Muscle of leg (tissue), 11 donors: Measurements from ENCODE around the gene DENND4A. TPM values are rescaled to one million over a fixed set of nuclear protein-coding genes. Genes with fewer than 3 reads are reported as not detected.

ENCODE experiments used
- DNase-seq: peaks from one replicate; pipeline ENCODE4 v3.0.0; 2013
- H3K27ac ChIP-seq: one replicate; pipeline ENCODE4 v1.5.1; 2013; ENCODE audit warnings: mild to moderate bottlenecking, low read length, control low read depth
- H3K27me3 ChIP-seq: one replicate; pipeline ENCODE4 v1.6.1; 2013; ENCODE audit warnings: low read length; ENCODE audit not compliant: control insufficient read depth, insufficient read depth
- H3K36me3 ChIP-seq: one replicate; pipeline ENCODE4 v1.6.1; 2013; ENCODE audit warnings: low read length; ENCODE audit not compliant: control insufficient read depth, insufficient read depth
- H3K4me1 ChIP-seq: one replicate; pipeline ENCODE4 v1.6.1; 2013; ENCODE audit warnings: low read length; ENCODE audit not compliant: control insufficient read depth, insufficient read depth
- H3K4me3 ChIP-seq: one replicate; pipeline ENCODE4 v1.5.1; 2013; ENCODE audit warnings: low read length, control low read depth
- H3K9me3 ChIP-seq: replicated peaks from 2 replicates; pipeline ENCODE4 v1.6.1; 2013; ENCODE audit warnings: low read depth, low read length; ENCODE audit not compliant: control insufficient read depth
- WGBS: methylation state at CpG from one replicate; pipeline ENCODE4 v1.1.5; 2013; ENCODE audit warnings: missing lambda C conversion rate; ENCODE audit not compliant: insufficient coverage; 5-methylcytosine and 5-hydroxymethylcytosine counted together
- polyA plus RNA-seq, 8 donors: library from polyadenylated mRNA; unstranded; fragments of 120-200 nt; gene quantifications; one replicate each; pipeline versions ENCODE4 v1.2.1 to v1.2.3, GENCODE V29; 2013; ENCODE audit warnings: inconsistent platforms in 1 of 8, low replicate concordance in 1 of 8; ENCODE audit not compliant: insufficient read length in 8 of 8, insufficient read depth in 1 of 8
- total RNA-seq: library from RNA; stranded (reverse); fragments of 120-200 nt; gene quantifications from one replicate; pipeline ENCODE4 v1.2.4, GENCODE V29; 2013

Gene DENND4A
- total and polyA plus RNA-seq, 9 donors: 8.6 to 19.5 (median 11.5) TPM

GRCh38 chr15:65833501-65834205, 41.6 kb upstream of the DENND4A start:
- peak; percentile 33 for DNase-seq
- H3K27me3 ChIP-seq: no peaks in the 10 kb centered on the region
- H3K4me1 ChIP-seq: peaks cover 20% of the 10 kb centered on the region
- no peaks in the 10 kb centered on the region for H3K36me3 ChIP-seq
- 49% methylated on average over 3 of the region's 4 CpGs for WGBS
- H3K9me3 ChIP-seq: no peaks in the 10 kb centered on the region
- H3K4me3 ChIP-seq: no peak overlapping the region
- H3K27ac ChIP-seq: peak overlapping the region; percentile 96

- peak overlapping the region; percentile 5 for H3K4me3 ChIP-seq
- H3K9me3 ChIP-seq: no peaks in the 10 kb centered on the region
- WGBS: 3% methylated on average over 6 of the region's 8 CpGs
- no peaks in the 10 kb centered on the region for H3K27me3 ChIP-seq
- H3K36me3 ChIP-seq: no peaks in the 10 kb centered on the region
- peak; percentile 98 for DNase-seq
- H3K4me1 ChIP-seq: peaks cover 20% of the 10 kb centered on the region
- peak overlapping the region; percentile 96 for H3K27ac ChIP-seq
These were observed 40.7 kb upstream of the DENND4A start for GRCh38 chr15:65832549-65833364.

DNA sequence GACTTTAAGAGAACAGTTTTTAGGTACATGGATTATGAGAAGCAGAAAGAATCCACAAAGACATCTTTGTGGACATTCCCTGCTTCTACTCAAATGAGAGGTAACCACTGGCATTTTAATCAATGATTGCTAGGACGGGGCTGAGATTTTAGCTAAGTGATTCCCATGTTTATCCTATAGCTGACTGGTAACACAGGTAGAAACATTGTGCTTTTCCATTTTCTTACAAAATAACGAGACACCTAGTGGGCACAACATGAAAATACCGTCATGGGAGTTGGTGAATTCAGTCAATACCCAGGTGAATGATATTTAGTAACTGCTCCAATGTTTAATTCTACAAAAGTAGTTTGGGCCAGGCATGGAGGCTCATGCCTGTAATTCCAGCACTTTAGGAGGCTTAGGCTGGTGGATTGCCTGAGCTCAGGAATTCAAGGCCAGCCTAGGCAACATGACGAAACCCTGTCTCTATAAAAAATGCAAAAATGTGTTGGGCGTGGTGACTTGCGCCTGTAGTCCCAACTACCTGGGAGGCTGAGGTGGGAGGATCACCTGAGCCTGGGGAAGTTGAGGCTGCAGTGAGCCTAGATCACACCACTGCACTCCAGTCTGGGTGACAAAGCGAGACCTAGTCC, 37.2 kb upstream of the DENND4A start:
- Histone ChIP-seq H3K27me3 (no peaks in the 10 kb centered on the region), H3K4me3 (no peak overlapping the region), H3K36me3 (no peaks in the 10 kb centered on the region), H3K4me1 (peaks cover 20% of the 10 kb centered on the region), H3K9me3 (no peaks in the 10 kb centered on the region), H3K27ac (no peak overlapping the region)
- no peak for DNase-seq
- 94% methylated on average over 3 of the region's 7 CpGs for WGBS

DNA sequence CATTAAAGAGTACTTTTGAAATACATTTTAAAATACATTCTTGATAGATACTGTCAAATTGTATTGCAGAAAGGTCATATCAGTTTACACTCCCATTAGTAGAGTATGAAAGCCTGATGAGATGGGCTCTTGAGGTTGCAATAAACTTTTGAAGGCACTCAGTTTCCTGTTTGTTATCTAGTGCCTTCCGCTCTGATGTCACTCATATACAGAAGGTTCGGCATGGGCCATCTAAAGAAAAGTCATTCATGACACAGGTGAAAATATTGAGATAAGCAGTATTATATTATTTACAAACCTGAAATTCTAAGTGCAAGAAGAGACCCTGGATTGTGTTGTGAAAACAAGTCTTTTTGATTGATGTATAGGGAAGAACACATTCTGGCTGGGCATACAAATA, 36.5 kb upstream of the DENND4A start:
- WGBS: no CpG with 5 or more reads among the region's 2 CpGs
- Histone ChIP-seq H3K9me3 (no peaks in the 10 kb centered on the region), H3K27ac (no peak overlapping the region), H3K4me3 (no peak overlapping the region), H3K4me1 (peaks cover 16% of the 10 kb centered on the region), H3K36me3 (no peaks in the 10 kb centered on the region), H3K27me3 (no peaks in the 10 kb centered on the region)
- DNase-seq: no peak

DNA sequence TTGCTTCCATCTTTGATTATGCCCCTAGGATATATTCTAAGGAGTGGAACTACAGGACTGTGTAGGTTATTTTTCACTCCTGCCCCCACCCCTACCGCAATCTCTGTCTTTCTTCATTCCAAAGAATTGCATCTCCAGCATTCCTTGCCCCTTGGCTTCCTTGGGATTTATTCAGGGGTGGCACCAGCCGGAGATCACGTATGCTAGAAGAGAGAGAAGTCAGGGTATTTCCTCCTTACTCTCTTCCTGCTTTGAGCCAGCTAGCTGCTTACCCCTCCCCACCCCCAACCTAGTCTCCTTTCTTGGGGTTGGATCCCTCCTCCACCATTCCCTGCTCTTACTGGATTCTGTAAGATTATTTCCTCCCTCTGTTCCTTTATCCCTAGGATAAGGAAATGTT, 35.0 kb upstream of the DENND4A start:
- WGBS: no CpG with 5 or more reads among the region's 3 CpGs

GRCh38 chr15:65824941-65825544, 33.0 kb upstream of the DENND4A start:
- DNase-seq: no peak
- no peaks in the 10 kb centered on the region for H3K4me1 ChIP-seq
- no peak overlapping the region for H3K4me3 ChIP-seq
- no peak overlapping the region for H3K27ac ChIP-seq
- no peaks in the 10 kb centered on the region for H3K27me3 ChIP-seq
- 22% methylated on average over 2 of the region's 5 CpGs for WGBS
- H3K9me3 ChIP-seq: no peaks in the 10 kb centered on the region
- no peaks in the 10 kb centered on the region for H3K36me3 ChIP-seq

More for the DNA sequence above, 35.0 kb upstream of the DENND4A start:
- no peak overlapping the region for H3K27ac ChIP-seq
- H3K4me1 ChIP-seq: peaks cover 3% of the 10 kb centered on the region
- H3K27me3 ChIP-seq: no peaks in the 10 kb centered on the region
- H3K4me3 ChIP-seq: no peak overlapping the region
- DNase-seq: no peak
- no peaks in the 10 kb centered on the region for H3K9me3 ChIP-seq
- H3K36me3 ChIP-seq: no peaks in the 10 kb centered on the region

DNA sequence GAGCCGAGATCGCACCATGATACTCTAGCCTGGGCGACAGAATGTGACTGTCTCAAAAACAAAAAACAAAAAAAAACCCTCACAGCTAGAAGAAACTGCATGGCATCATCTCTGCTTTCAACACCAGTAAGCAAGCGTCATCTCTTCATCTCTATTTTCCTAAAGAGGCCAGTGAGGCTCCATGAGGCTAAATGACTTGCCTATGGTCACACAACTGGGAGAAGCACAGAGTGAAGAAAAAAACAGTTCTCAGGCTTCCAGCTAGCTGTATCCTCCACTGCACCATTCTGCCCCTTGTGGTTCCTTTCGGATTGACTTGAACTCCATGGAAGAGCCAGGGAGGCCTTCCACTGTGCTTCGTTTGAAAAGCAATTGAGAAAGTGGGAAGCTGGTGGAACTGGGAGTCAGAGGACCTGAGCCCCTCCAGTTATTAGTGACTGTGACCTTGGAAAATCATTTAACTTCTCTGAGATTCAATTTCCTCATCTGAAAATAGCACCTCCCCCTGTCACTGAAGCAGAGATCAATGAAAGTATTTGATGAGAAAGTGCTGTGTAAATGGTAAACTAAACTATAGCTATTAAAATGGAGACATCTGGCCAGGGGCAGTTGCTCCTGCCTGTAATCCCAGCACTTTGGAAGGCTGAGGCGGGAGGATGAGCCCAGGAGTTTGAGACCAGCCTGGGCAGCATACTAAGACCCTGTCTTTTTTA, 32.1 kb upstream of the DENND4A start:
- no peak overlapping the region for H3K4me3 ChIP-seq
- WGBS: 71% methylated on average over 1 of the region's 7 CpGs
- H3K9me3 ChIP-seq: no peaks in the 10 kb centered on the region
- peaks cover 2% of the 10 kb centered on the region for H3K4me1 ChIP-seq
- no peaks in the 10 kb centered on the region for H3K36me3 ChIP-seq
- H3K27ac ChIP-seq: no peak overlapping the region
- DNase-seq: peak; percentile 74
- H3K27me3 ChIP-seq: no peaks in the 10 kb centered on the region

DNA sequence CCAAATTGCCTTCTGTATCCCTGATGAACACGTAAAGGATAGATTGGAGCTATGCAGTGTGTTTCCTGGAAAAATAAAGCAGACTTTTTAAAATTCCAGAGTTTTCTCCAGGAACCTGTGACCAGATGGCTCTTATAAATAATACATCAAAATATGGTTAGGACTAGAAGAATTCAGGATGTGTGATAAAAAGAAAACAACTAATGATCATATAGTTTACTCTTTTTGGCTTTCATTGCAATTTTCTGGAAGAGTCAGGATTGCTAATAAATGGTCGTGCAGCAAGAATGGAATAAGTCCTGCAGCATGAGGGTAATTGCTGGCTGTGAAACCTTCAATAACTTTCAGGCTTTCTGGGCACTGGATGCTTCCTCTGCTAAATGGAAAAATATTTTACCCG, 30.2 kb upstream of the DENND4A start:
- Histone ChIP-seq H3K27me3 (no peaks in the 10 kb centered on the region), H3K4me1 (peaks cover 2% of the 10 kb centered on the region)

DNA sequence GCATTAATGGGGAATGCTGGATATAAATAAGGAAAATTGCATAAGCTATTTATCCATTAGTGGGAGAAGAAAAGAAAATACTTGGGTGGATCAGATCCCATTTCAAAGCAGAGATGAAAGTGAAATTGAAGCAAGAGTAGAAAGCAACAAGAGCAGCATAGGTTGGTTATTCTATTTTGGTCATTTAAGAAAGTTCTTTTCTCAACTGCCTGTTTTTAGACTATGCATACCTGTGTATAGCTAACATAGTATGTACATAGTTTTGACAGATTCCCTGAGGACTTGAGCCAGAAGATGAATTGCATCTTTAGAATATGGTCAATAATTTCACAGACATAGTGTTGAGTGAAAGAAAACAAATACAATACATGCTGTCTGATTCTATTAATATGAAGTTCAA, 29.0 kb upstream of the DENND4A start:
- no peak for DNase-seq
- Histone ChIP-seq H3K9me3 (no peaks in the 10 kb centered on the region), H3K36me3 (no peaks in the 10 kb centered on the region), H3K4me3 (no peak overlapping the region), H3K27me3 (no peaks in the 10 kb centered on the region), H3K27ac (no peak overlapping the region), H3K4me1 (peaks cover 2% of the 10 kb centered on the region)

More for the DNA sequence above, 30.2 kb upstream of the DENND4A start:
- peak; percentile 74 for DNase-seq
- Histone ChIP-seq H3K27ac (peak overlapping the region; percentile 13), H3K36me3 (no peaks in the 10 kb centered on the region), H3K9me3 (no peaks in the 10 kb centered on the region), H3K4me3 (no peak overlapping the region)
- no CpG with 5 or more reads among the region's 3 CpGs for WGBS
